Right lobe of liver (tissue), 6 donors: ENCODE results near the gene NAGPA. TPM values are rescaled to one million over a fixed set of nuclear protein-coding genes. Genes with fewer than 3 reads are reported as not detected.

Source experiments
- ATAC-seq, 4 donors: fragments of 200-7000 bp; cut with Tn5 transposase; one replicate each; pipeline ENCODE4 v1.9.1; 2020; ENCODE audit warnings: mild to moderate bottlenecking in 4 of 4, moderate library complexity in 4 of 4
- DNase-seq, 3 donors: peaks; one replicate each; pipeline ENCODE4 v3.0.0-alpha.2; 2020
- H3K27ac ChIP-seq, 3 donors: fragments of 200-600 bp; one replicate each; pipeline ENCODE4 v1.8.0; 2022
- H3K27me3 ChIP-seq, 2 donors: fragments of 200-600 bp; one replicate each; pipeline ENCODE4 v1.8.0; 2022
- H3K36me3 ChIP-seq, 4 donors: fragments of 200-600 bp; sonication (generic) in 1 of 4; one replicate each; pipeline versions ENCODE4 v1.5.1 to v1.8.0; 2017 to 2022; ENCODE audit warnings: control low read depth in 1 of 4
- H3K4me1 ChIP-seq, 4 donors: fragments of 200-600 bp; sonication (generic) in 1 of 4; one replicate each; pipeline versions ENCODE4 v1.5.1 to v1.8.0; 2017 to 2022; ENCODE audit warnings: control low read depth in 1 of 4
- H3K4me3 ChIP-seq, 3 donors: fragments of 200-600 bp; one replicate each; pipeline ENCODE4 v1.8.0; 2022
- H3K9me3 ChIP-seq, 4 donors: fragments of 200-600 bp; sonication (generic) in 1 of 4; one replicate each; pipeline versions ENCODE4 v1.5.1 to v1.8.0; 2017 to 2022; ENCODE audit warnings: control low read depth in 1 of 4
- CTCF ChIP-seq, 4 donors: fragments of 200-600 bp in 3 of 4; fragments of 450-650 bp in 1 of 4; IDR thresholded peaks; one replicate each; pipeline versions ENCODE4 v1.5.1 to v1.8.0; 2016 to 2022; ENCODE audit warnings: antibody characterized with exemption in 4 of 4, mild to moderate bottlenecking in 2 of 4
- POLR2A ChIP-seq: fragments of 450-650 bp; IDR thresholded peaks from one replicate; pipeline ENCODE4 v1.6.1; 2017; ENCODE audit warnings: antibody characterized with exemption, mild to moderate bottlenecking
- WGBS: methylation state at CpG from one replicate; pipeline ENCODE4 v1.1.6; 2018; ENCODE audit warnings: low coverage, low lambda C conversion rate; ENCODE audit not compliant: insufficient coverage; ENCODE audit errors: missing lambda C conversion rate; 5-methylcytosine and 5-hydroxymethylcytosine counted together
- intact Hi-C, 2 donors: fragments of 100-400 bp; cut with DNase I; formaldehyde crosslinking; loops; one replicate each; pipeline versions ENCODE4 v1.11.2 to v1.14.1; 2022
- total RNA-seq, 6 experiments: library from RNA; depleted of rRNA in 2 of 6; stranded (reverse); fragments of >200 nt in 2 of 6; fragmentation: NEBNext Ultra II Directional in 3 of 6; extraction: Animal tissue kit (Norgen Biotek cat#: 25700) in 3 of 6; gene quantifications; one replicate each; pipeline versions ENCODE4 v1.1.0 to v1.2.4, GENCODE V29; 2016 to 2023
- donor health status: DM: no; HTN: yes; CAD: no.
- donor health status: DM: no; HTN: no; CAD: no.
- donor health status: DM: no; HTN: no; CAD: no.
- donor health status: DM: no; HTN: yes; CAD: no.
- donor health status: DM: no; HTN: yes; CAD: no.

NAGPA gene
- total RNA-seq, 6 experiments from 2014 or later, result 6.6 to 22.1 (median 8.4) TPM

GRCh38 chr16:5062790-5063765 is 29.3 kb upstream of the NAGPA start:
- H3K9me3 ChIP-seq, result no peaks in the 10 kb centered on the region
- no peak overlapping the region for H3K4me3 ChIP-seq
- no peaks in the 10 kb centered on the region for H3K36me3 ChIP-seq
- WGBS, result 57% methylated on average over 6 of the region's 19 CpGs
- ATAC-seq (no peak), DNase-seq (no peak)
- TF ChIP-seq CTCF (IDR thresholded peaks at IDR 0.05) (no peak), POLR2A (no peak)
- no peak overlapping the region for H3K27ac ChIP-seq
- no peaks in the 10 kb centered on the region for H3K4me1 ChIP-seq
- no peaks in the 10 kb centered on the region for H3K27me3 ChIP-seq
- intact Hi-C loops, result no loop called here

- Histone ChIP-seq H3K36me3 (no peaks in the 10 kb centered on the region), H3K27ac (no peak overlapping the region), H3K9me3 (no peaks in the 10 kb centered on the region), H3K27me3 (no peaks in the 10 kb centered on the region), H3K4me3 (no peak overlapping the region), H3K4me1 (no peaks in the 10 kb centered on the region)
- intact Hi-C loops, result no loop called here
- ATAC-seq (no peak), DNase-seq (peak in 1 of 3 donors; percentile 23)
- 70% methylated on average over 2 of the region's 11 CpGs for WGBS
- no peak for TF ChIP-seq POLR2A
- TF ChIP-seq CTCF (IDR thresholded peaks at IDR 0.05), result no peak
Measured at GRCh38 chr16:5062051-5062450, 28.3 kb upstream of the NAGPA start.

GRCh38 chr16:5060073-5060641 is 26.4 kb upstream of the NAGPA start:
- no peak overlapping the region for H3K4me3 ChIP-seq
- H3K9me3 ChIP-seq, result no peaks in the 10 kb centered on the region
- no peaks in the 10 kb centered on the region for H3K4me1 ChIP-seq
- intact Hi-C loops, result no loop called here
- TF ChIP-seq POLR2A (no peak), CTCF (IDR thresholded peaks at IDR 0.05) (no peak)
- ATAC-seq (peak in 1 of 4 donors; percentile 7), DNase-seq (no peak)
- H3K27ac ChIP-seq, result no peak overlapping the region
- H3K36me3 ChIP-seq, result no peaks in the 10 kb centered on the region
- no peaks in the 10 kb centered on the region for H3K27me3 ChIP-seq
- WGBS, result no CpG with 5 or more reads among the region's 10 CpGs

GRCh38 chr16:5059386-5060072 is 25.8 kb upstream of the NAGPA start:
- Histone ChIP-seq H3K9me3 (no peaks in the 10 kb centered on the region), H3K27me3 (no peaks in the 10 kb centered on the region), H3K27ac (no peak overlapping the region), H3K36me3 (no peaks in the 10 kb centered on the region), H3K4me3 (no peak overlapping the region), H3K4me1 (no peaks in the 10 kb centered on the region)
- DNase-seq (no peak), ATAC-seq (no peak)
- TF ChIP-seq POLR2A (no peak), CTCF (IDR thresholded peaks at IDR 0.05) (no peak)
- intact Hi-C loops, result no loop called here
- WGBS, result 73% methylated on average over 4 of the region's 6 CpGs
